HG03045 (cell line): Measurements from ENCODE around the gene THAP10.
"Not testable (repeated sequence)": the region's sequence is repeated elsewhere in the genome, so short reads cannot be mapped to it uniquely, and the experiment has no call there.

Experiments
- ATAC-seq: cut with Tn5 transposase; IDR thresholded peaks from one replicate; pipeline ENCODE4 v1.9.1; 2021; ENCODE audit warnings: mild to moderate bottlenecking, moderate library complexity; ENCODE audit not compliant: unreplicated experiment

The THAP10 gene

GRCh38 chr15:70892002-70892911 is at the start of gene THAP10, which contains the start of gene LRRC49:
THAP10 (minus strand) TSS chr15:70892433; CDS start chr15:70892272, 161 bp downstream.
LRRC49 (plus strand) TSS chr15:70892826; CDS start chr15:70892895, 69 bp downstream.
- peak; percentile 85 for ATAC-seq

GRCh38 chr15:70936326-70936725 is 44.1 kb upstream of the THAP10 start:
- no peak for ATAC-seq

- ATAC-seq, result no peak
Observed at GRCh38 chr15:70935631-70936030, 43.4 kb upstream of the THAP10 start.

- no peak for ATAC-seq
Observed at GRCh38 chr15:70933411-70933810, 41.2 kb upstream of the THAP10 start.

GRCh38 chr15:70932397-70932796 is 40.2 kb upstream of the THAP10 start:
- no peak for ATAC-seq

GRCh38 chr15:70931821-70932220 is 39.6 kb upstream of the THAP10 start:
- ATAC-seq, result no peak

GRCh38 chr15:70926914-70927313 is 34.7 kb upstream of the THAP10 start:
- not testable (repeated sequence) for ATAC-seq

- no peak for ATAC-seq
Observed at GRCh38 chr15:70923311-70924080, 31.3 kb upstream of the THAP10 start.

- no peak for ATAC-seq
Observed at GRCh38 chr15:70922119-70922518, 29.9 kb upstream of the THAP10 start.

- no peak for ATAC-seq
Observed at GRCh38 chr15:70920981-70921696, 28.9 kb upstream of the THAP10 start.

- no peak for ATAC-seq
Observed at GRCh38 chr15:70917955-70918354, 25.7 kb upstream of the THAP10 start.

GRCh38 chr15:70916531-70916930 is 24.3 kb upstream of the THAP10 start:
- no peak for ATAC-seq

GRCh38 chr15:70912187-70912586 is 20.0 kb upstream of the THAP10 start:
- ATAC-seq, result no peak

- ATAC-seq, result no peak
Observed at GRCh38 chr15:70910958-70911357, 18.7 kb upstream of the THAP10 start.

GRCh38 chr15:70907784-70908471 is 15.7 kb upstream of the THAP10 start:
- ATAC-seq, result no peak

GRCh38 chr15:70906842-70907241 is 14.6 kb upstream of the THAP10 start:
- no peak for ATAC-seq

GRCh38 chr15:70902107-70902506 is 9.9 kb upstream of the THAP10 start:
- no peak for ATAC-seq

GRCh38 chr15:70892912-70893560 is 803 bp upstream of the THAP10 start:
- ATAC-seq, result peak; percentile 23

GRCh38 chr15:70882361-70882760 is 9.9 kb downstream of the THAP10 start:
- ATAC-seq, result no peak

- no peak for ATAC-seq
Observed at GRCh38 chr15:70880781-70881180, 11.5 kb downstream of the THAP10 start.
